ENCODE measurements around the gene DGKE.
A peak's percentile ranks its signal among the peaks of the same experiment; 100 is the strongest.

DGKE gene

GRCh38 chr17:56890906-56891674 lies 57.1 kb downstream of the DGKE start:
- Histone ChIP-seq H3K4me1 (ENCODE audit: insufficient read depth, low read length, severe bottlenecking) (no peaks in the 10 kb centered on the region), H3K9me3 (ENCODE audit: low read length) (peaks cover 3% of the 10 kb centered on the region; the same call in 1 of the 2 replicates), H3K4me3 (ENCODE audit: low read depth, low read length, poor library complexity, severe bottlenecking) (no peak overlapping the region), H3K9ac (ENCODE audit: low read length) (no peak overlapping the region), H3F3A (ENCODE audit: insufficient read depth, low read length) (no peaks in the 10 kb centered on the region), H2AFZ (ENCODE audit: low read length) (no peak overlapping the region), H3K4me2 (ENCODE audit: low read length) (no peak overlapping the region), H4K20me1 (ENCODE audit: insufficient read depth, low read length) (no peaks in the 10 kb centered on the region), H3K36me3 (ENCODE audit: insufficient read depth, low read length) (peaks cover 88% of the 10 kb centered on the region), H3K27me3 (ENCODE audit: insufficient read depth, low read length) (no peaks in the 10 kb centered on the region), H3K9me2 (ENCODE audit: low read depth, low read length) (no peaks in the 10 kb centered on the region), H3K27ac (ENCODE audit: low read depth, low read length, poor library complexity, severe bottlenecking) (no peak overlapping the region), H3K79me2 (ENCODE audit: insufficient read depth, low read length) (no peaks in the 10 kb centered on the region)
- TF ChIP-seq, protein P1, sequence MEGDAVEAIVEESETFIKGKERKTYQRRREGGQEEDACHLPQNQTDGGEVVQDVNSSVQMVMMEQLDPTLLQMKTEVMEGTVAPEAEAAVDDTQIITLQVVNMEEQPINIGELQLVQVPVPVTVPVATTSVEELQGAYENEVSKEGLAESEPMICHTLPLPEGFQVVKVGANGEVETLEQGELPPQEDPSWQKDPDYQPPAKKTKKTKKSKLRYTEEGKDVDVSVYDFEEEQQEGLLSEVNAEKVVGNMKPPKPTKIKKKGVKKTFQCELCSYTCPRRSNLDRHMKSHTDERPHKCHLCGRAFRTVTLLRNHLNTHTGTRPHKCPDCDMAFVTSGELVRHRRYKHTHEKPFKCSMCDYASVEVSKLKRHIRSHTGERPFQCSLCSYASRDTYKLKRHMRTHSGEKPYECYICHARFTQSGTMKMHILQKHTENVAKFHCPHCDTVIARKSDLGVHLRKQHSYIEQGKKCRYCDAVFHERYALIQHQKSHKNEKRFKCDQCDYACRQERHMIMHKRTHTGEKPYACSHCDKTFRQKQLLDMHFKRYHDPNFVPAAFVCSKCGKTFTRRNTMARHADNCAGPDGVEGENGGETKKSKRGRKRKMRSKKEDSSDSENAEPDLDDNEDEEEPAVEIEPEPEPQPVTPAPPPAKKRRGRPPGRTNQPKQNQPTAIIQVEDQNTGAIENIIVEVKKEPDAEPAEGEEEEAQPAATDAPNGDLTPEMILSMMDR (IDR thresholded peaks at IDR 0.05; ENCODE audit: low read length): no peak
- TF ChIP-seq EZH2 (IDR thresholded peaks at IDR 0.05; ENCODE audit: borderline replicate concordance, low read length): no peak

- H3K4me3 ChIP-seq (ENCODE audit: low read depth, low read length, poor library complexity, severe bottlenecking): no peak overlapping the region
- no peaks in the 10 kb centered on the region for H4K20me1 ChIP-seq (ENCODE audit: insufficient read depth, low read length)
- peaks cover 6% of the 10 kb centered on the region for H3K4me1 ChIP-seq (ENCODE audit: insufficient read depth, low read length, severe bottlenecking)
- H3K27ac ChIP-seq (ENCODE audit: low read depth, low read length, poor library complexity, severe bottlenecking): no peak overlapping the region
- H3F3A ChIP-seq (ENCODE audit: insufficient read depth, low read length): no peaks in the 10 kb centered on the region
- no peaks in the 10 kb centered on the region for H3K9me2 ChIP-seq (ENCODE audit: low read depth, low read length)
- peaks cover 3% of the 10 kb centered on the region; the same call in 1 of the 2 replicates for H3K9me3 ChIP-seq (ENCODE audit: low read length)
- no peak overlapping the region for H3K9ac ChIP-seq (ENCODE audit: low read length)
- no peaks in the 10 kb centered on the region for H3K79me2 ChIP-seq (ENCODE audit: insufficient read depth, low read length)
- peaks cover 95% of the 10 kb centered on the region for H3K36me3 ChIP-seq (ENCODE audit: insufficient read depth, low read length)
- TF ChIP-seq EZH2 (IDR thresholded peaks at IDR 0.05; ENCODE audit: borderline replicate concordance, low read length): no peak
- TF ChIP-seq, protein P1 (IDR thresholded peaks at IDR 0.05; ENCODE audit: low read length): peak; percentile 88
- no peak overlapping the region for H3K4me2 ChIP-seq (ENCODE audit: low read length)
- no peaks in the 10 kb centered on the region for H3K27me3 ChIP-seq (ENCODE audit: insufficient read depth, low read length)
- H2AFZ ChIP-seq (ENCODE audit: low read length): no peak overlapping the region
These were observed 57.8 kb downstream of the DGKE start for GRCh38 chr17:56891751-56892150.

DNA sequence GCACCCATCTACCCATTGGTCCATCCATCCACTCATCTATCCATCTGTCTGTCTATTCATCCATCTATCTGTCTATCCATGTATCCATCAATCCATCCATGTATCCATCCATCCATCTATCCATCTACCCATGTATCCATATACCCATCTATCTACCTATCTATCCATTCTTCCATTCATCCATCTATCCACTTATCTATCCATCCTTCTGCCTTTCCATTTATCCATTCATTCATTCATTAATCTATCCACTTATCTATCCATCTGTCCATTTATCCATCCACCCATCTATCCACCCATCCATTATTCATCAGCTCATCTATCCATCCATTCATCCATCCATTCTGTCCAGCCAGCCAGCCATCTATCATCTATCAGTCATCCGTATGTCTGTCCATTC lies 58.4 kb downstream of the DGKE start:
- Histone ChIP-seq H3K4me1 (ENCODE audit: insufficient read depth, low read length, severe bottlenecking) (peaks cover 12% of the 10 kb centered on the region), H3K4me2 (ENCODE audit: low read length) (no peak overlapping the region), H3K36me3 (ENCODE audit: insufficient read depth, low read length) (peaks cover 91% of the 10 kb centered on the region), H3K9ac (ENCODE audit: low read length) (no peak overlapping the region), H3K9me3 (ENCODE audit: low read length) (peaks cover 3% of the 10 kb centered on the region; the same call in 1 of the 2 replicates), H3K27me3 (ENCODE audit: insufficient read depth, low read length) (no peaks in the 10 kb centered on the region), H3K4me3 (ENCODE audit: low read depth, low read length, poor library complexity, severe bottlenecking) (no peak overlapping the region), H4K20me1 (ENCODE audit: insufficient read depth, low read length) (no peaks in the 10 kb centered on the region), H2AFZ (ENCODE audit: low read length) (no peak overlapping the region), H3K79me2 (ENCODE audit: insufficient read depth, low read length) (no peaks in the 10 kb centered on the region), H3F3A (ENCODE audit: insufficient read depth, low read length) (no peaks in the 10 kb centered on the region), H3K9me2 (ENCODE audit: low read depth, low read length) (no peaks in the 10 kb centered on the region), H3K27ac (ENCODE audit: low read depth, low read length, poor library complexity, severe bottlenecking) (no peak overlapping the region)
- TF ChIP-seq, protein P1 (IDR thresholded peaks at IDR 0.05; ENCODE audit: low read length): no peak
- TF ChIP-seq EZH2 (IDR thresholded peaks at IDR 0.05; ENCODE audit: borderline replicate concordance, low read length): no peak

Measured in OCI-LY1 (cell line).